Measurements from ENCODE around the gene ARHGEF26. TPM values are rescaled to one million over a fixed set of nuclear protein-coding genes. Genes with fewer than 3 reads are reported as not detected.
A peak's percentile ranks its signal among the peaks of the same experiment; 100 is the strongest.

Gene ARHGEF26
- total and polyA plus RNA-seq, 8 donors: 3.9 to 40.6 (median 20.9) TPM

GRCh38 chr3:154131830-154132229 is 10.6 kb downstream of the ARHGEF26 start:
- peaks cover 0 to 75% (median 45%) of the 10 kb centered on the region in 4 donors for H3K4me1 ChIP-seq
- TF ChIP-seq POLR2A (IDR thresholded peaks at IDR 0.05): no peak
- TF ChIP-seq EP300 (IDR thresholded peaks at IDR 0.05): no peak
- no peak for TF ChIP-seq POLR2AphosphoS5 (IDR thresholded peaks at IDR 0.05)
- TF ChIP-seq, protein P1, sequence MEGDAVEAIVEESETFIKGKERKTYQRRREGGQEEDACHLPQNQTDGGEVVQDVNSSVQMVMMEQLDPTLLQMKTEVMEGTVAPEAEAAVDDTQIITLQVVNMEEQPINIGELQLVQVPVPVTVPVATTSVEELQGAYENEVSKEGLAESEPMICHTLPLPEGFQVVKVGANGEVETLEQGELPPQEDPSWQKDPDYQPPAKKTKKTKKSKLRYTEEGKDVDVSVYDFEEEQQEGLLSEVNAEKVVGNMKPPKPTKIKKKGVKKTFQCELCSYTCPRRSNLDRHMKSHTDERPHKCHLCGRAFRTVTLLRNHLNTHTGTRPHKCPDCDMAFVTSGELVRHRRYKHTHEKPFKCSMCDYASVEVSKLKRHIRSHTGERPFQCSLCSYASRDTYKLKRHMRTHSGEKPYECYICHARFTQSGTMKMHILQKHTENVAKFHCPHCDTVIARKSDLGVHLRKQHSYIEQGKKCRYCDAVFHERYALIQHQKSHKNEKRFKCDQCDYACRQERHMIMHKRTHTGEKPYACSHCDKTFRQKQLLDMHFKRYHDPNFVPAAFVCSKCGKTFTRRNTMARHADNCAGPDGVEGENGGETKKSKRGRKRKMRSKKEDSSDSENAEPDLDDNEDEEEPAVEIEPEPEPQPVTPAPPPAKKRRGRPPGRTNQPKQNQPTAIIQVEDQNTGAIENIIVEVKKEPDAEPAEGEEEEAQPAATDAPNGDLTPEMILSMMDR (IDR thresholded peaks at IDR 0.05): no peak
- DNase-seq: no peak
- H3K4me3 ChIP-seq: no peak overlapping the region
- intact Hi-C loops (cut with DNase I; ENCODE audit: low total_unique reads): no loop called here
- H3K27me3 ChIP-seq: no peaks in the 10 kb centered on the region
- WGBS, 5 donors: 23 to 37% (median 30%) methylated on average over 1 of the region's 1 CpG
- no peaks in the 10 kb centered on the region for H3K9me3 ChIP-seq
- no peak overlapping the region for H3K27ac ChIP-seq
- peaks cover 0 to 32% (median 17%) of the 10 kb centered on the region in 4 donors for H3K36me3 ChIP-seq

DNA sequence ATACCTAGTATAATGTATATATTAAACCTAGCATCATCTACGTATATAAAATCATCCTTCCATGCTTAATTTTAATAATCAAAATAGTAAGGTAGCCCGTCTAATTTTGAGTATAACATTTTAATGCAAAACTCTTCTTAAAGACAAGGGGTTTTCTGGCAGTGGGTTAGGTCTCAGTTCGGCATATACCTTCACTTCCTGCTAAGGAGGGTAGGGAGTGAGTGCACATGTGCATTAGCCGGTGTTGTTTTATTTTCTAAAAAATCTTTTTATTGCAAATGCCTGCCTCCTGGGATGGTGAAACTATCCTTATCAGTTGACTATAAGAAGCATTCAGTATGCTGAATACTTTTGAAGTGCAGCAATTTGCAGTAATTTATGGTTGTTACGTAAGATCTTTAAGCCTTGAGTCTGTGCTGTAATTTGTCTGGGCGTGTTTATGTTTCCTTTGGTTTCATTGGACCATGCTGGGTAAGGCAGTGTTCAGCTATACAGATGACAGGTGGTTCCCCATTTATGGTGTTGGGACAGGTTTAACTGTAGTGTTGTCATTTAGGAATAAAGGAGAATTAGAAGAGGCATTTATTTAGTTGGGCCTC is 11.7 kb downstream of the ARHGEF26 start:
- H3K27ac ChIP-seq: peak overlapping the region in 1 of 5 donors; percentile 4
- peaks cover 0 to 25% (median 16%) of the 10 kb centered on the region in 4 donors for H3K36me3 ChIP-seq
- no peaks in the 10 kb centered on the region for H3K9me3 ChIP-seq
- intact Hi-C loops (cut with DNase I; ENCODE audit: low total_unique reads): no loop called here
- peak in 1 of 2 donors; percentile 45 for DNase-seq
- H3K4me1 ChIP-seq: peaks cover 0 to 83% (median 53%) of the 10 kb centered on the region in 4 donors
- 65 to 83% (median 69%) methylated on average over 6 of the region's 6 CpGs for WGBS, 5 donors
- no peaks in the 10 kb centered on the region for H3K27me3 ChIP-seq
- no peak for TF ChIP-seq EP300 (IDR thresholded peaks at IDR 0.05)
- TF ChIP-seq POLR2AphosphoS5 (IDR thresholded peaks at IDR 0.05): no peak
- TF ChIP-seq, protein P1 (IDR thresholded peaks at IDR 0.05): no peak
- no peak for TF ChIP-seq POLR2A (IDR thresholded peaks at IDR 0.05)
- no peak overlapping the region for H3K4me3 ChIP-seq

DNA sequence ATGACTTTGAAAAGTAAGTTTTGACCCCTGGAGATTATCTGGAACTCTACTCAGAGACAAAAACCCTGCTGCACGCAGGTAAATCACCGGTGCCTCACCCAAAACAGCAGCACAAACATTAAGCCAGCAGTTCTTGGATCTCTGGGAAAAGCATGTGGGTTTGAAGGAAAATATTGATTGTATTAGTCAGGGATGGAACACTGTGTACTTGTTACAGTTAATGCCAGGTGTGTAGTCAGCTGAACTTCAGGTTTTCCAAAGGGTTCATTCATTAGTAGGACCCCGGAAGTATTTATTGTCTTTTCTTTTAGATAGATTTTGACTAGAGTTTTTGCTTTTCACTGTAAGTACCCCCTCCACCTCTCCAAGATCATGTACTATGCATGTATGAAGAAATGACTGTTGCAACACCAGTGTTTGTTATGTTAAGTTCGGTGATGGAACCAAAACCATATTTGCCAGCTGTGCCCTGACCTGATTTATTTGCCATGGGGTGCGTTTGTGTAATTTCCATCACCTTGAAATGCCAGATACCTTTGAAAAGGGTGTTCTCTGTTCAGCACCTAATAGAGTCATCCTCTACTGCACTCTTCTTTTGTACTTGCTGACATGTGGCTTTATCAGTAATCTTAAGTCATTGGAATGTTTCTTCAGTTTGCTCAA is 14.5 kb downstream of the ARHGEF26 start:
- intact Hi-C loops (cut with DNase I; ENCODE audit: low total_unique reads): no loop called here
- TF ChIP-seq POLR2AphosphoS5 (IDR thresholded peaks at IDR 0.05) (peak in 1 of 3 donors; percentile 52), EP300 (IDR thresholded peaks at IDR 0.05) (no peak)
- no peaks in the 10 kb centered on the region for H3K27me3 ChIP-seq
- 30 to 66% (median 43%) methylated on average over 5 of the region's 5 CpGs for WGBS, 5 donors
- peaks cover 0 to 86% (median 59%) of the 10 kb centered on the region in 4 donors for H3K4me1 ChIP-seq
- H3K27ac ChIP-seq: peak overlapping the region in 4 of 5 donors; percentile 51 to 64 (median 56)
- DNase-seq: peak in 1 of 2 donors; percentile 29
- peaks cover 0 to 6% (median 2%) of the 10 kb centered on the region in 4 donors for H3K36me3 ChIP-seq
- H3K9me3 ChIP-seq: no peaks in the 10 kb centered on the region
- no peak overlapping the region for H3K4me3 ChIP-seq

- intact Hi-C loops (cut with DNase I; ENCODE audit: low total_unique reads): no loop called here
- Histone ChIP-seq H3K27me3 (no peaks in the 10 kb centered on the region), H3K4me3 (no peak overlapping the region), H3K9me3 (no peaks in the 10 kb centered on the region), H3K27ac (peak overlapping the region; percentile 49 to 64 (median 56)), H3K4me1 (peaks cover 0 to 80% (median 59%) of the 10 kb centered on the region in 4 donors), H3K36me3 (peaks cover 0 to 4% (median 0%) of the 10 kb centered on the region in 4 donors)
- TF ChIP-seq, protein P1 (IDR thresholded peaks at IDR 0.05): no peak
- TF ChIP-seq EP300 (IDR thresholded peaks at IDR 0.05) (no peak), POLR2A (IDR thresholded peaks at IDR 0.05) (no peak)
- DNase-seq: no peak
- 38 to 61% (median 53%) methylated on average over 5 of the region's 5 CpGs for WGBS, 5 donors
Observed at GRCh38 chr3:154137036-154137435, 15.8 kb downstream of the ARHGEF26 start.
